Upper lobe of right lung (tissue), 1 donor: Measurements from ENCODE around the gene NMT1. TPM values are rescaled to one million over a fixed set of nuclear protein-coding genes. Genes with fewer than 3 reads are reported as not detected.

Source experiments
- ATAC-seq: fragments of 200-7000 bp; cut with Tn5 transposase; one replicate; pipeline ENCODE4 v1.9.1; 2020; ENCODE audit warnings: mild to moderate bottlenecking, moderate library complexity
- DNase-seq: peaks from one replicate; pipeline ENCODE4 v3.0.0-alpha.2; 2020
- H3K27ac ChIP-seq: fragments of 200-600 bp; one replicate; pipeline ENCODE4 v1.8.0; 2022
- H3K27me3 ChIP-seq: fragments of 200-600 bp; one replicate; pipeline ENCODE4 v1.8.0; 2022; ENCODE audit warnings: mild to moderate bottlenecking
- H3K36me3 ChIP-seq: fragments of 200-600 bp; one replicate; pipeline ENCODE4 v1.8.0; 2022
- H3K4me1 ChIP-seq: fragments of 200-600 bp; one replicate; pipeline ENCODE4 v1.8.0; 2022
- H3K4me3 ChIP-seq: fragments of 200-600 bp; one replicate; pipeline ENCODE4 v1.8.0; 2022; ENCODE audit warnings: mild to moderate bottlenecking
- H3K9me3 ChIP-seq: fragments of 200-600 bp; one replicate; pipeline ENCODE4 v1.8.0; 2022
- intact Hi-C: fragments of 100-400 bp; cut with DNase I; formaldehyde crosslinking; loops from one replicate; pipeline ENCODE4 v1.11.0; 2022
- total RNA-seq: library from RNA; stranded (reverse); fragmentation: NEBNext Ultra II Directional; extraction: Animal tissue kit (Norgen Biotek cat#: 25700); gene quantifications from one replicate; pipeline ENCODE4 v1.2.1, GENCODE V29; 2021
- TF ChIP-seq, protein P1 (sequence below): fragments of 200-600 bp; IDR thresholded peaks from one replicate; pipeline ENCODE4 v1.8.0; 2022; ENCODE audit warnings: antibody characterized with exemption
- donor health status: DM: no; HTN: yes; CAD: no; lungs with severe emphysema.

Gene NMT1
- total RNA-seq, 1 donor from 2014 or later: 107 TPM

DNA sequence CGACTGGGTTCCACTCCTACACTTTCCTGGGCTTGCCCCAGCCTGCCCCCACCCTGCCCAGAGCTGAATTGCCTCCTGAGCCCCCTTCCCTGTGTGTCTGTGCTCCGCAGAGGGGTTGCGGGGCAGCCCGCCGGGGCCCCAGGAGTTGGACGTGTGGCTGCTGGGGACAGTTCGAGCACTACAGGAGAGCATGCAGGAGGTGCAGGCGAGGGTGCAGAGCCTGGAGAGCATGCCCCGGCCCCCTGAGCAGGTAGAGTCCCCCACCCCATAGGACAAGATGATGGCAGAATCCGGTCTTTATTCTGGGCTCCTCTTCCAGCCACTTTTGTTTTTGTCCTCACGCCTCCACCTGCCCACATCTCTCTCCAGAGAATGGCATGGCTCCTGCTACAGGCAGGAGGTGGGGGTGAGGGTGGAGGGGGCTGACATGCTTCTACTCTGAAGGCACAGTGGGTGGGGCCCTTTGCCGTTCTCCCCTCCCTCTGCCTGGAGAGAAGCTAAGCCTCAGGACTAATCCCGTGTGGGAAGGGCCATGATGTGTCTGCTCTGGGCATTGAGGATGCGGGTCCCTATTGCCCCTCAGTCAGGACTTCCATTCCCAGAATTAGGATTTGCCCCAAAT, 77.9 kb downstream of the NMT1 start:
- no peak overlapping the region for H3K4me3 ChIP-seq
- TF ChIP-seq, protein P1, sequence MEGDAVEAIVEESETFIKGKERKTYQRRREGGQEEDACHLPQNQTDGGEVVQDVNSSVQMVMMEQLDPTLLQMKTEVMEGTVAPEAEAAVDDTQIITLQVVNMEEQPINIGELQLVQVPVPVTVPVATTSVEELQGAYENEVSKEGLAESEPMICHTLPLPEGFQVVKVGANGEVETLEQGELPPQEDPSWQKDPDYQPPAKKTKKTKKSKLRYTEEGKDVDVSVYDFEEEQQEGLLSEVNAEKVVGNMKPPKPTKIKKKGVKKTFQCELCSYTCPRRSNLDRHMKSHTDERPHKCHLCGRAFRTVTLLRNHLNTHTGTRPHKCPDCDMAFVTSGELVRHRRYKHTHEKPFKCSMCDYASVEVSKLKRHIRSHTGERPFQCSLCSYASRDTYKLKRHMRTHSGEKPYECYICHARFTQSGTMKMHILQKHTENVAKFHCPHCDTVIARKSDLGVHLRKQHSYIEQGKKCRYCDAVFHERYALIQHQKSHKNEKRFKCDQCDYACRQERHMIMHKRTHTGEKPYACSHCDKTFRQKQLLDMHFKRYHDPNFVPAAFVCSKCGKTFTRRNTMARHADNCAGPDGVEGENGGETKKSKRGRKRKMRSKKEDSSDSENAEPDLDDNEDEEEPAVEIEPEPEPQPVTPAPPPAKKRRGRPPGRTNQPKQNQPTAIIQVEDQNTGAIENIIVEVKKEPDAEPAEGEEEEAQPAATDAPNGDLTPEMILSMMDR: no peak
- no peak overlapping the region for H3K27ac ChIP-seq
- no peaks in the 10 kb centered on the region for H3K27me3 ChIP-seq
- H3K4me1 ChIP-seq: peaks cover 18% of the 10 kb centered on the region
- ATAC-seq (no peak), DNase-seq (no peak)
- intact Hi-C loops: loop anchor here (5.0 kb wide), 1 partner anchor 58 kb away; no protein-coding TSS in a partner anchor
- H3K9me3 ChIP-seq: no peaks in the 10 kb centered on the region
- H3K36me3 ChIP-seq: no peaks in the 10 kb centered on the region

DNA sequence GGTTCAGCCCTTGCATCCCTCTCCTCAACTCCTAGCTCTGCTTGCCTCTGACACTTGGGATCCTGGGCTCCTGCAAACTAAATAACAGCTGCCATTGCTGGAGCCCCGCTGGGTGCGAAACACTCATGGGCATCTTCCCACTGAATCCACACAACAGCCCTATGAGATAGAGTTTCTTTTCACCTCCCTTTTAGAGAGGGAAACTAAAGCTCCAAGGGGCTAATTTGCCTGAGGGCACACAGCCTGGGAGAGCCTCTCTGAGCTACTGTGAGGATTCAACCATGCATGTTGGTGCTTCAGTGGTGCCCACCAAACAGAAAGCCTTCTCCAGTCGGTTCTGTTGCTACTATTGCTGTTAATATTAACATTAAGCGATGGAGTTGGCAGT, 78.4 kb downstream of the NMT1 start:
- DNase-seq (no peak), ATAC-seq (no peak)
- Histone ChIP-seq H3K36me3 (no peaks in the 10 kb centered on the region), H3K4me3 (no peak overlapping the region), H3K4me1 (peaks cover 20% of the 10 kb centered on the region), H3K27ac (no peak overlapping the region), H3K9me3 (no peaks in the 10 kb centered on the region), H3K27me3 (no peaks in the 10 kb centered on the region)
- TF ChIP-seq, protein P1: no peak
- intact Hi-C loops: loop anchor here (5.0 kb wide), 1 partner anchor 58 kb away; no protein-coding TSS in a partner anchor

DNA sequence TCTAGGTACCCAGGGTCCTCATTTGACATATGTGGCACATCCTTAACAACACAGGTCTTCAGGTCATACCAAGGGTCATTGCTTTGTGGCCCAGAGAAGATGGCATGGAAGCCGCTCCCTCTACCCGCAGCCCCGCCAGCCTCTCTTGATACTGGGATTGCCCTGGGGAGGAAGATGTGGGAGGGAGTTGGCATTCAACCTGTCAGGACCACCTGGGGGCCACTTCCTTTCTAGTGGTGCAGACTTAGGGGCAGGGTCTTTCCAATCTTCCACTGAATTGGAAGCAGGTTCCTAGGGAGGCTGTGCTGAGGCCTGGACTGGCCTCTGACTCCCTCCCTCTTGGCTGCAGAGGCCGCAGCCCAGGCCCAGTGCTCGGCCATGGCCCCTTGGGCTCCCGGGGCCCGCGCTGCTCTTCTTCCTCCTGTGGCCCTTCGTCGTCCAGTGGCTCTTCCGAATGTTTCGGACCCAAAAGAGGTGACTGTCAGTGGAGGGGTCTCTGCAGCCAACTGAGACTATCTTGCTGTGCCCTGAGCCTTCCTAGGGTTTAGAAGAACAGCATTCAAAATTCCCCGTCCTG, 82.1 kb downstream of the NMT1 start:
- intact Hi-C loops: no loop called here
- DNase-seq: no peak
- Histone ChIP-seq H3K36me3 (no peaks in the 10 kb centered on the region), H3K4me1 (peaks cover 29% of the 10 kb centered on the region), H3K4me3 (peak overlapping the region; percentile 51), H3K27me3 (no peaks in the 10 kb centered on the region), H3K9me3 (no peaks in the 10 kb centered on the region), H3K27ac (peak overlapping the region; percentile 87)
- TF ChIP-seq, protein P1: no peak
- ATAC-seq: no peak

DNA sequence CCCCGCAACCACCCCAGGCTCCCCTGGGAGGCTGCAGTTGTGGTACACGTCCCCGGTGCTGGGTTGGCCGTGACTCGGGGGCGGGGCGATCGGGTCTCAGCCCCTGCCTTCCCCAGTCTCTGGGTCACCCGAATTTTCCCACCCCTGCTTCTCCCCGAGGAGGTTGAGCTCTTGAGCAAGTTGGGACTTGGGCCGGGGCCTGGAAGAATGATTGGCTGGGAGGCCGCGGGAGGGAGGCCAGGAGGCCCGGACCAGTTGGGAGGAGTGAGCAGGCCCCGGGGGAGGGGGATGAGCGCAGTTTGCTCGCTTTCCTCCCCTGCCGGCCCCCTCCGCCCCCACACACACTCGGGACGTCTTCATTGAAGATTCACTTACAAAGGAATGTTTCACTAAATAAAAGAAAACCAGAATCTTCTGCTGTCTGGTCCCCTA, 82.7 kb downstream of the NMT1 start:
- ATAC-seq (no peak), DNase-seq (peak; percentile 84)
- Histone ChIP-seq H3K27ac (peak overlapping the region; percentile 87), H3K27me3 (no peaks in the 10 kb centered on the region), H3K36me3 (no peaks in the 10 kb centered on the region), H3K4me3 (peak overlapping the region; percentile 51), H3K9me3 (no peaks in the 10 kb centered on the region), H3K4me1 (peaks cover 29% of the 10 kb centered on the region)
- intact Hi-C loops: no loop called here
- TF ChIP-seq, protein P1: no peak

DNA sequence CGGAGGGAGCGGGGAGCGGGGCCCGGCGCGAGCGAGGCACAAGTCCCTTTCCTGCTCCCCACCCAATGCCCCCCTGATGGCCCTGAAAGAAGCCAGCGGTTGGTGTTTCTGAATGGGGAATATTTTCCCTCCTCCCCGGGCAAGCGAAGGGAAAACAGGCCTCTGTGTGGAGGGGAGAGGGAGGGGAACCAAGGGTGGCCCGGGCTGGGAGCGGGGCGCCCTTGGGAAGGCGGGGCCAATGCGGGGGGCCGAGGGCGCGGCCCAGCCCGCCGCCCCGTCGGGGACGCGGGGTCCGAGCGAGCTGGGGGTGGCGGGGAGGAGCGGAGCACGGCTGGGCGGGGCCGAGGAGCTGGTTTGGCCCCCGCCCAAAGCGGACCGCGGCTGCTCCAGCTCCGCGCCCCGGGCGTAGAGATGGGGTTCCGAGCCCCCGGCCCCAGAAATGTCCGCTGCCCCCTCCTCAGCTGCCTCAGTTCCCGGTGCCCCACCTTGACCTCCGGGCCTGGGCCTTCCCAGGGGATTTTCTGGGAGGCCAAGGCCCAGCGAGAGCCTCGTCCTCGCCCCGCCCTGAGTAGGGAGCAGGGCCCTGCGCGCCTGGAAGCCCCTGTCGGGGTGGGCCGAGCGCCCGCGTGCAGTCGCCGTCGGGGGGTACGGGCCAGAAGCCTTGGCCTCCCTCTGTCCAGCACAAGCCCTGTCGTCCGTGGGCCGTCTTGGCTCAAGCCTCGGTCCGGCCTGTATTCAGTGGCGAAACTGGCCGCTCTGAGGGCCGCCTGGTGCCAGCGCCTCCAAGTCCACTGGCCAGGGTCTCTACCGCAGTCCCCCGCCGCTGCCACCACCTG, 83.3 kb downstream of the NMT1 start:
- H3K4me1 ChIP-seq: peaks cover 29% of the 10 kb centered on the region
- DNase-seq (peak; percentile 81), ATAC-seq (peak; percentile 4)
- H3K4me3 ChIP-seq: peak overlapping the region; percentile 51
- no peaks in the 10 kb centered on the region for H3K9me3 ChIP-seq
- H3K27ac ChIP-seq: peak overlapping the region; percentile 87
- no peaks in the 10 kb centered on the region for H3K27me3 ChIP-seq
- TF ChIP-seq, protein P1: no peak
- H3K36me3 ChIP-seq: no peaks in the 10 kb centered on the region
- intact Hi-C loops: no loop called here
